Stomach (tissue), 9 donors: ENCODE measurements around the gene PFDN4. TPM values are rescaled to one million over a fixed set of nuclear protein-coding genes. Genes with fewer than 3 reads are reported as not detected.

ENCODE experiments used
- DNase-seq, 2 donors: peaks; one replicate each; pipeline versions ENCODE4 v3.0.0 to v3.0.0-alpha.2; 2013 to 2019
- H3K27ac ChIP-seq, 5 donors: fragments of 200-600 bp in 4 of 5; sonication (generic) in 4 of 5; one replicate each; pipeline ENCODE4 v1.5.1; 2013 to 2019; ENCODE audit warnings: mild to moderate bottlenecking in 1 of 5, moderate library complexity in 1 of 5
- H3K27me3 ChIP-seq, 3 donors: fragments of 200-600 bp; sonication (generic); one replicate each; pipeline ENCODE4 v1.5.1; 2017 to 2019; ENCODE audit warnings: mixed run types in 1 of 3
- H3K36me3 ChIP-seq, 4 donors: fragments of 200-600 bp; sonication (generic); 1 replicate in 3 of 4; 2 replicates in 1 of 4; pipeline ENCODE4 v1.5.1; 2016 to 2019
- H3K4me1 ChIP-seq, 4 donors: fragments of 200-600 bp; sonication (generic); one replicate each; pipeline ENCODE4 v1.5.1; 2016 to 2019
- H3K4me3 ChIP-seq, 4 donors: fragments of 200-600 bp; sonication (generic) in 3 of 4; one replicate each; pipeline ENCODE4 v1.5.1; 2016 to 2019; ENCODE audit warnings: mild to moderate bottlenecking in 1 of 4
- H3K9me3 ChIP-seq, 4 donors: fragments of 200-600 bp; sonication (generic); one replicate each; pipeline ENCODE4 v1.5.1; 2016 to 2019
- CTCF ChIP-seq, 7 experiments: fragments of 450-650 bp in 4 of 7; fragments of 200-600 bp in 3 of 7; sonication (generic) in 3 of 7; IDR thresholded peaks; one replicate each; pipeline ENCODE4 v1.5.1; 2016 to 2019; ENCODE audit warnings: antibody characterized with exemption in 7 of 7, control low read depth in 2 of 7, mild to moderate bottlenecking in 1 of 7
- EP300 ChIP-seq: sonication (generic); formaldehyde crosslinking; IDR thresholded peaks from one replicate; pipeline ENCODE4 v1.6.1; 2017; ENCODE audit warnings: antibody characterized with exemption
- POLR2A ChIP-seq, 4 donors: fragments of 450-650 bp; IDR thresholded peaks; one replicate each; pipeline ENCODE4 v1.6.1; 2016; ENCODE audit warnings: antibody characterized with exemption in 4 of 4, control low read depth in 2 of 4, mild to moderate bottlenecking in 1 of 4, moderate library complexity in 1 of 4
- POLR2AphosphoS5 ChIP-seq, 3 donors: sonication (generic); formaldehyde crosslinking; IDR thresholded peaks; one replicate each; pipeline ENCODE4 v1.6.1; 2016; ENCODE audit warnings: antibody characterized with exemption in 3 of 3
- WGBS, 5 donors: extraction: QIAGEN DNeasy Blood & Tissue Kit in 3 of 5; methylation state at CpG; one replicate each; pipeline versions ENCODE4 v1.1.5 to v1.1.7; 2013 to 2018; 5-methylcytosine and 5-hydroxymethylcytosine counted together
- intact Hi-C: fragments of 100-400 bp; cut with DNase I; formaldehyde crosslinking; loops from one replicate; pipeline ENCODE4 v1.15.1; 2023; ENCODE audit warnings: low total_unique reads
- polyA plus RNA-seq, 3 donors: library from polyadenylated mRNA; stranded (reverse); fragments of 200-250 nt; gene quantifications; one replicate each; pipeline ENCODE4 v1.2.3, GENCODE V29; 2013
- total RNA-seq, 5 donors: library from RNA; depleted of rRNA; stranded (reverse); fragments of >200 nt; gene quantifications; one replicate each; pipeline versions ENCODE4 v1.1.0 to v1.2.3, GENCODE V29; 2014 to 2016
- donor health status: healthy with polysubstance abuse.
- donor health status: Bipolar disorder and iron deficiency.
- donor health status: healthy.

The PFDN4 gene
- total and polyA plus RNA-seq, 8 donors: 49.8 to 70.6 (median 63.1) TPM

DNA sequence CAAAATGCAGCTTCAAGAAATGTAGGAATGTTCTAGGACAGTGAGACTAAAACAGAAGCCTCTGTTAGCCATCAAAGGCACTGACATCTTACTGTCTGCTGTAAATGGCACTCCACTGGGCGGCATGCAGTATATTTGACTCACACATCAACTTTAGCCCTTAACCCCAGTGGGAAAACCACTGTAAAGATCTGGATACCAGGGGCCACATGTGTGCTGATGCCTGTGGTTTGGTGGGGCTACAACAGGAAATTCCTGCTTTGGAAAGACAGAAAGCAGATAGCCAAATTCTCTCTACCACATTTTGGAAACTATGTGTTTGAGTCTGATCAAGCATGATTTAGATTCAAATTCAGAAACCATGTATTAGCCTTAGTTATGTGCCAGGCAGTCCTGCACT is 4.3 kb downstream of the PFDN4 start:
- Histone ChIP-seq H3K27me3 (no peaks in the 10 kb centered on the region), H3K4me1 (peaks cover 14 to 38% (median 29%) of the 10 kb centered on the region in 4 donors), H3K4me3 (no peak overlapping the region), H3K36me3 (peaks cover 0 to 32% (median 27%) of the 10 kb centered on the region in 4 donors), H3K27ac (no peak overlapping the region), H3K9me3 (no peaks in the 10 kb centered on the region)
- 85 to 100% (median 96%) methylated on average over 1 of the region's 1 CpG for WGBS, 5 donors
- intact Hi-C loops: no loop called here
- no peak for DNase-seq
- TF ChIP-seq EP300 (no peak), POLR2AphosphoS5 (IDR thresholded peaks at IDR 0.05) (no peak), POLR2A (IDR thresholded peaks at IDR 0.05) (no peak), CTCF (IDR thresholded peaks at IDR 0.05) (no peak)

DNA sequence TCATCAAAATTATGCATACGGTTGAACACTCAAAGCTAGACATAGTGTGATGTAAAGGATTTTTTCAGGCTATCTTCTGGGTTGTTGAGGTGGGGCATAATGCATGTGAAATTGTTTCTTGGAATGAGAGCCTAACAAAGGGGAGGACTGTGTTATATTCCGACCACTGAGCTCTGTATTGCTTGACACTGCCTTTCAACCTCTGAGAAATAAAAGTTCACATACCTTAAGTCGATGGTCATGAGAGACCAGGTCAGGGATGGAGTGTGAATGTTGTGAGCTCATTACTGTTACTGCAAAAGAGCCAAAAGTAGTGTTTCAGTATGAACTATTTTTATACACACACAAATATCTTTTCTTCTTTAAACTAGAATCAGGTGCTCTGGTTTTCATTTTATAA is 5.0 kb downstream of the PFDN4 start:
- H3K9me3 ChIP-seq: no peaks in the 10 kb centered on the region
- intact Hi-C loops: no loop called here
- WGBS, 5 donors: 87 to 94% (median 92%) methylated on average over 3 of the region's 3 CpGs
- DNase-seq: no peak
- H3K27me3 ChIP-seq: no peaks in the 10 kb centered on the region
- peaks cover 14 to 38% (median 27%) of the 10 kb centered on the region in 4 donors for H3K4me1 ChIP-seq
- H3K36me3 ChIP-seq: peaks cover 0 to 36% (median 34%) of the 10 kb centered on the region in 4 donors
- TF ChIP-seq POLR2AphosphoS5 (IDR thresholded peaks at IDR 0.05) (no peak), CTCF (IDR thresholded peaks at IDR 0.05) (no peak), POLR2A (IDR thresholded peaks at IDR 0.05) (no peak), EP300 (no peak)
- no peak overlapping the region for H3K4me3 ChIP-seq
- H3K27ac ChIP-seq: no peak overlapping the region

GRCh38 chr20:54214566-54214965 is 6.7 kb downstream of the PFDN4 start:
- H3K27me3 ChIP-seq: no peaks in the 10 kb centered on the region
- peaks cover 0 to 36% (median 34%) of the 10 kb centered on the region in 4 donors for H3K36me3 ChIP-seq
- 84 to 94% (median 90%) methylated on average over 8 of the region's 8 CpGs for WGBS, 5 donors
- no peak for DNase-seq
- H3K9me3 ChIP-seq: no peaks in the 10 kb centered on the region
- no peak overlapping the region for H3K27ac ChIP-seq
- TF ChIP-seq CTCF (IDR thresholded peaks at IDR 0.05): no peak
- no peak for TF ChIP-seq EP300
- no peak for TF ChIP-seq POLR2A (IDR thresholded peaks at IDR 0.05)
- no peak for TF ChIP-seq POLR2AphosphoS5 (IDR thresholded peaks at IDR 0.05)
- intact Hi-C loops: no loop called here
- H3K4me1 ChIP-seq: peaks cover 4 to 26% (median 14%) of the 10 kb centered on the region in 4 donors
- no peak overlapping the region for H3K4me3 ChIP-seq

GRCh38 chr20:54215157-54215789 is 7.4 kb downstream of the PFDN4 start:
- intact Hi-C loops: no loop called here
- Histone ChIP-seq H3K4me3 (no peak overlapping the region), H3K36me3 (peaks cover 0 to 36% (median 34%) of the 10 kb centered on the region in 4 donors), H3K27me3 (no peaks in the 10 kb centered on the region), H3K27ac (no peak overlapping the region), H3K4me1 (peaks cover 0 to 19% (median 7%) of the 10 kb centered on the region in 4 donors), H3K9me3 (no peaks in the 10 kb centered on the region)
- DNase-seq: no peak
- TF ChIP-seq CTCF (IDR thresholded peaks at IDR 0.05) (no peak), EP300 (no peak)
- 81 to 94% (median 87%) methylated on average over 3 of the region's 3 CpGs for WGBS, 5 donors
